HEK293T (cell line): ENCODE data around the gene OR2A12.

Experiments
- CTCF ChIA-PET: fragments of 350-600 bp; formaldehyde crosslinking; extraction: SDS; loops from one replicate; lab custom pipeline; 2021; ENCODE audit warnings: antibody characterized with exemption, inconsistent platforms; lab: Yijun Ruan, JAX
- POLR2A ChIA-PET: fragments of 350-600 bp; formaldehyde crosslinking; extraction: SDS; loops from one replicate; lab custom pipeline; 2020; ENCODE audit warnings: antibody characterized with exemption, inconsistent platforms; lab: Yijun Ruan, JAX
- DNase-seq: peaks from one replicate; pipeline ENCODE4 v3.0.0; 2012; ENCODE audit warnings: mixed read lengths; ENCODE audit errors: extremely low spot score
- ARNT ChIP-seq: fragments of 450-650 bp; IDR thresholded peaks from 2 replicates; pipeline ENCODE4 v1.6.1; 2017; ENCODE audit warnings: mild to moderate bottlenecking
- BHLHE40 ChIP-seq: fragments of 450-650 bp; IDR thresholded peaks from 2 replicates; pipeline ENCODE4 v1.6.1; 2016; ENCODE audit warnings: mild to moderate bottlenecking, moderate library complexity, borderline replicate concordance
- CTBP1 ChIP-seq: fragments of 450-650 bp; IDR thresholded peaks from 2 replicates; pipeline ENCODE4 v1.6.1; 2016; ENCODE audit warnings: borderline replicate concordance
- ELF4 ChIP-seq: fragments of 450-650 bp; IDR thresholded peaks from 2 replicates; pipeline ENCODE4 v1.6.1; 2017; ENCODE audit warnings: antibody characterized with exemption
- FOXA1 ChIP-seq: fragments of 450-650 bp; IDR thresholded peaks from 2 replicates; pipeline ENCODE4 v1.6.1; 2016; ENCODE audit warnings: mild to moderate bottlenecking
- FOXK2 ChIP-seq: fragments of 450-650 bp; IDR thresholded peaks from 2 replicates; pipeline ENCODE4 v1.6.1; 2016; ENCODE audit warnings: mild to moderate bottlenecking
- FOXM1 ChIP-seq: fragments of 450-650 bp; IDR thresholded peaks from 2 replicates; pipeline ENCODE4 v1.6.1; 2017; ENCODE audit warnings: mild to moderate bottlenecking, borderline replicate concordance
- HDGF ChIP-seq: fragments of 450-650 bp; IDR thresholded peaks from 2 replicates; pipeline ENCODE4 v1.6.1; 2017; ENCODE audit warnings: antibody characterized with exemption, borderline replicate concordance
- L3MBTL2 ChIP-seq: fragments of 450-650 bp; conservative IDR thresholded peaks from 2 replicates; pipeline ENCODE4 v1.6.1; 2016; ENCODE audit warnings: mild to moderate bottlenecking
- LEF1 ChIP-seq: fragments of 450-650 bp; IDR thresholded peaks from 2 replicates; pipeline ENCODE4 v1.6.1; 2017; ENCODE audit warnings: mild to moderate bottlenecking, borderline replicate concordance
- NFRKB ChIP-seq: fragments of 450-650 bp; IDR thresholded peaks from 2 replicates; pipeline ENCODE4 v1.6.1; 2016; ENCODE audit warnings: mild to moderate bottlenecking, moderate library complexity
- PKNOX1 ChIP-seq: fragments of 450-650 bp; IDR thresholded peaks from 2 replicates; pipeline ENCODE4 v1.6.1; 2016
- SP1 ChIP-seq: fragments of 450-650 bp; IDR thresholded peaks from 2 replicates; pipeline ENCODE4 v1.6.1; 2017
- SUZ12 ChIP-seq: fragments of 450-650 bp; IDR thresholded peaks from 2 replicates; pipeline ENCODE4 v1.6.1; 2016; ENCODE audit warnings: mild to moderate bottlenecking
- TARDBP ChIP-seq: fragments of 450-650 bp; IDR thresholded peaks from 2 replicates; pipeline ENCODE4 v1.6.1; 2016
- ZNF384 ChIP-seq: fragments of 450-650 bp; IDR thresholded peaks from 2 replicates; pipeline ENCODE4 v1.6.1; 2016

The OR2A12 gene, protein sequence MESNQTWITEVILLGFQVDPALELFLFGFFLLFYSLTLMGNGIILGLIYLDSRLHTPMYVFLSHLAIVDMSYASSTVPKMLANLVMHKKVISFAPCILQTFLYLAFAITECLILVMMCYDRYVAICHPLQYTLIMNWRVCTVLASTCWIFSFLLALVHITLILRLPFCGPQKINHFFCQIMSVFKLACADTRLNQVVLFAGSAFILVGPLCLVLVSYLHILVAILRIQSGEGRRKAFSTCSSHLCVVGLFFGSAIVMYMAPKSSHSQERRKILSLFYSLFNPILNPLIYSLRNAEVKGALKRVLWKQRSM

GRCh38 chr7:144085978-144086377 is at the start of gene OR2A12:
TSS of gene OR2A12 (plus strand) at chr7:144086278. CDS start at chr7:144095108, 8,830 bp downstream.
- TF ChIP-seq FOXA1 = no peak
- no peak for TF ChIP-seq ARNT
- TF ChIP-seq FOXM1 = no peak
- TF ChIP-seq LEF1 = no peak
- no peak for TF ChIP-seq ELF4
- TF ChIP-seq BHLHE40 = no peak
- no peak for TF ChIP-seq FOXK2
- TF ChIP-seq ZNF384 = no peak
- TF ChIP-seq SP1 = no peak
- TF ChIP-seq CTBP1 = no peak
- DNase-seq = no peak
- POLR2A ChIA-PET = no interaction called here
- CTCF ChIA-PET = no interaction called here

DNA sequence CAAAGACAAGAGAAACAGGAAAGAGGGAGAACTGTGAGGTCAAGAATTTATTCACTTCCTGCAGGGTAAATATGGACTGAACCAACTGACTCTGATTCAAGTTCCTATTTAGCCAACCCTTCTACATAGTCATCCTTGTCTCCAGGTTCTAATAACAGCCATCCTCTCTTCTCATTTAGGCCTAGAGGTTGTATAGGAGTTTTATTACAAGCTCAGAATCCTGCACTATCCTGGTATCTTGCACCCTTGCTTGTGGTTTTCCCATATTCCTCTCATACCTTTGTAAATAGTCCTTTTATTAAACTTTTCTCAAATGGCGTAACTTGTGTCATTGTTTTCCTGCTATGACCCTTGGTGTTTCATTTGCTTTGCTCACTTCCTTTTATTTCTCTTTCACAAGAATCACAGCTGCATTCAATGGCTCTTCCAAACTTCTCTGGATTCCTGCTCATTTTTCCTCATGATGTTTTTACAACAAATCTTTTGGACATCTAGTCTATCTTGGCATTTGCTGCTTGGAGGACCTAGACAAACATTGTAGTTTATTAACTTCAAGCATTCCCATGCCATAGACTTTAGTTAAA is 49.7 kb upstream of the OR2A12 start:
- TF ChIP-seq SP1 (no peak), NFRKB (no peak), ELF4 (no peak), LEF1 (no peak), FOXK2 (no peak), L3MBTL2 (no peak), FOXM1 (no peak), ARNT (no peak)
- ChIA-PET POLR2A (no interaction called here), CTCF (interaction anchor here (1.3 kb wide), 1 partner anchor 10 kb away, joined by 3 read pairs; no protein-coding TSS in a partner anchor)
- no peak for DNase-seq

DNA sequence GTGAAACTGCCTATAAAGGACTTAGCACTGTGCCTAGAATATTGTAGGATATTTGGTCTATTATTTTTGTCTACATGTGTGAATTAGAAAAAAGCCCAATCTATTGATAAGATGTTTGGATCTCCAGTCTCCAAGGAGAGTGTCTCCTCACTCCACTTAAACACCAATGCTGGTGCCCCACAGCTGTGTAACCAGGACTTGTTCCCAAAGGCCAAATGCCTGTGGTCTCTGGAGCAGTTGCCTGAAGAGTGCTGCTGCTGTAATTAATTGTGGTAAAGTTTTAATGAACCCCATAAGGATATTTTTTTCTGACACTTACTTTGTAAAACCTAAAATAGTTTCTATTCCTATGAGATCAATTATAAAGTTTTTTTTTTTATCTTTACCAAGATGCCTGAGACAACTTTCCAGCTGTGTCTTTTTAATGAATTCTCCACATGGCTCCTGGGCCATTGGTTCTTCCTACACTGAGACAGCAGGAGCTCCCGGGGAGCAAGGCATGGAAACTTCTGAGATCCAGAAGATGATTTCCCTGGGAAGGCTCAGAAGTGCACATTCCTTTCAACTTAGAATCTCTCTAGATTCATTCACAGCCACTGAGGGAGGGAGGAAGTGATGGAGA is 48.6 kb upstream of the OR2A12 start:
- TF ChIP-seq FOXM1 (no peak), CTBP1 (no peak), SUZ12 (no peak), LEF1 (no peak), PKNOX1 (no peak), FOXK2 (no peak), NFRKB (no peak), FOXA1 (no peak), L3MBTL2 (no peak), TARDBP (no peak), SP1 (no peak), HDGF (no peak)
- DNase-seq = no peak
- POLR2A ChIA-PET = no interaction called here
- CTCF ChIA-PET = no interaction called here

DNA sequence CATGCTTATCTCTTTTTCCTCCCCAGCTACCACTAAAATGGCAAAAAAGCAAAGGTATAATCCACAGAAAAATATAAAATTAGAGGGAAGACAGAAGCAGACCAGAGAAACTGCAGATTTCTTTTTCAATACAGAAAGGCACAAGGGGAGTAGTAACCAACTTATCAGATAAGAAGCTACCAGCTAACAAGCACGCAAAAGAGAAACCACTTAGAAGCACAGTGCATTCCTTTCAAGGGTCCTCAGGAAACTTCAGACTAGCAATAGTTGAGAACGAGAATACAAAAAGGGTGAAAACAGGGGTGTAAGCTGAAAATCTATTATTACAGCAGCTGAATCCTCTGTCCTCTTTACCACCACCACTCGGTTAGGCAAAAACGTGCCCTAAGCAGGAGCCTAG is 47.2 kb upstream of the OR2A12 start:
- DNase-seq = no peak
- CTCF ChIA-PET = no interaction called here
- POLR2A ChIA-PET = no interaction called here
- no peak for TF ChIP-seq SUZ12
- no peak for TF ChIP-seq LEF1
- TF ChIP-seq FOXA1 = no peak
- no peak for TF ChIP-seq FOXM1
- TF ChIP-seq BHLHE40 = no peak
- TF ChIP-seq ZNF384 = no peak
- no peak for TF ChIP-seq SP1
- TF ChIP-seq ARNT = no peak
- no peak for TF ChIP-seq CTBP1
- TF ChIP-seq ELF4 = no peak
- no peak for TF ChIP-seq TARDBP
- no peak for TF ChIP-seq NFRKB
- TF ChIP-seq PKNOX1 = no peak
- no peak for TF ChIP-seq HDGF
- TF ChIP-seq FOXK2 = no peak
- no peak for TF ChIP-seq L3MBTL2

GRCh38 chr7:144048648-144049047 is 37.4 kb upstream of the OR2A12 start, which contains the start of gene OR2A5:
TSS of gene OR2A5 (plus strand) at chr7:144048948. CDS start at chr7:144050402, 1,454 bp downstream.
- POLR2A ChIA-PET = no interaction called here
- CTCF ChIA-PET = no interaction called here
- no peak for DNase-seq
- TF ChIP-seq L3MBTL2 (no peak), HDGF (no peak), ELF4 (no peak), LEF1 (no peak), NFRKB (no peak), PKNOX1 (no peak), SUZ12 (no peak), FOXA1 (no peak), SP1 (no peak), CTBP1 (no peak), FOXM1 (no peak), FOXK2 (no peak), TARDBP (no peak), ARNT (no peak), ZNF384 (no peak)

GRCh38 chr7:144049491-144049890 is 36.6 kb upstream of the OR2A12 start:
- DNase-seq = no peak
- CTCF ChIA-PET = no interaction called here

More at GRCh38 chr7:144049491-144049890, 36.6 kb upstream of the OR2A12 start:
- POLR2A ChIA-PET = no interaction called here
- TF ChIP-seq SUZ12 = no peak
- no peak for TF ChIP-seq PKNOX1
- no peak for TF ChIP-seq ELF4
- TF ChIP-seq BHLHE40 = no peak
- TF ChIP-seq FOXK2 = no peak
- TF ChIP-seq HDGF = no peak
- no peak for TF ChIP-seq ZNF384
- no peak for TF ChIP-seq NFRKB
- TF ChIP-seq ARNT = no peak
- no peak for TF ChIP-seq FOXA1
- TF ChIP-seq SP1 = no peak
- TF ChIP-seq L3MBTL2 = no peak
- TF ChIP-seq LEF1 = no peak
- TF ChIP-seq TARDBP = no peak
- no peak for TF ChIP-seq CTBP1
- TF ChIP-seq FOXM1 = no peak
